ENCODE data around the gene TTC39A.

- TF ChIP-seq CTCF (IDR thresholded peaks at IDR 0.05; ENCODE audit: low read depth, low read length) (no peak), POLR2A (IDR thresholded peaks at IDR 0.05; ENCODE audit: extremely low read depth, insufficient read length) (no peak), MYC (IDR thresholded peaks at IDR 0.05; ENCODE audit: low read depth, low read length) (no peak), MAX (IDR thresholded peaks at IDR 0.05; ENCODE audit: low read depth, low read length) (no peak)
These were observed 21.7 kb downstream of the TTC39A start for GRCh38 chr1:51308636-51309035.

All from NB4 (cell line).